GM18507 (cell line): ENCODE data around the gene TRIM54.
"Not testable (repeated sequence)": the region's sequence is repeated elsewhere in the genome, so short reads cannot be mapped to it uniquely, and the experiment has no call there.

ENCODE experiments used
- DNase-seq: peaks from one replicate; pipeline ENCODE4 v3.0.0; 2011; ENCODE audit warnings: low read depth; ENCODE audit not compliant: insufficient read length; ENCODE audit errors: extremely low spot score
- FAIRE-seq: peaks from 2 replicates; lab custom pipeline; 2011; peaks lifted over from hg19 to GRCh38; lab: Jason Lieb, UNC

Gene TRIM54

GRCh38 chr2:27350106-27350693, 68.0 kb downstream of the TRIM54 start:
- DNase-seq: no peak
- no peak for FAIRE-seq

DNA sequence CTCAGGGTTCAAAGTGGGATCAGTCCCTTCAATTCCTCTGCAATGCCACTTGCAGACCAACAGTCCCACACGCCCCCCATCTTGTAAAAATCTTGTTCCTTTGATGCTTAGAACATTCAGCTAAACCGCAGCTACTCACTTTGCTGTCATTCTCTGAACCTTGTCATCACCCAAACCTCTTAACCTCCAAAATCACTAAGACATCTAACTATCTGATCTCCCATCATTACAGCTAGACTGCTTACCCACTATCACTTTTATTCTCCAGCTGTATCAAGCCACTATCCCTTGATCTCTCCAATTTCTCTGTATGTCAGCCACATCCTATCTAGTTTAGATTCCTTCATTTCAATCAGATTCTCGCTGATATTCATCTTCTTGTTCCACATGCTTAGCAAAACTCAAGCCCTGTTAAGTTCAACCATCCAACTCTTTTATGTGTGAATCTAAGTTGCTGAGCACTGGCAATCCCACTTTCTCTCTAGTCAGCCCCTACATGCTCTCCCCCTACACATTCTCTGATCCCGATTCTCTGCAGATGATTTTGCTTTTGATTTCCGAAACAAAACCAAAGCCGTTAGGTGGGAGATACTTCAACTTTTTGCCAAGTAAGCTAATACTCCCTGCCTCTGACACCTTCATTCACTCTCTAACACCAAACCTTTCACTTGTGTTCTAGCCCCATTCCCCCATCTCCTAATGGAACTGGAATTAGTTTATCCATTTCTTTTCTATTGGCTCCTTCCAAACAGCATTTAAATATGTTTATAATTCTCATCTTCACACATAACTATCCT, 69.8 kb downstream of the TRIM54 start:
- DNase-seq: no peak
- no peak for FAIRE-seq

GRCh38 chr2:27353386-27353761, 71.1 kb downstream of the TRIM54 start:
- not testable (repeated sequence) for FAIRE-seq, DNase-seq

DNA sequence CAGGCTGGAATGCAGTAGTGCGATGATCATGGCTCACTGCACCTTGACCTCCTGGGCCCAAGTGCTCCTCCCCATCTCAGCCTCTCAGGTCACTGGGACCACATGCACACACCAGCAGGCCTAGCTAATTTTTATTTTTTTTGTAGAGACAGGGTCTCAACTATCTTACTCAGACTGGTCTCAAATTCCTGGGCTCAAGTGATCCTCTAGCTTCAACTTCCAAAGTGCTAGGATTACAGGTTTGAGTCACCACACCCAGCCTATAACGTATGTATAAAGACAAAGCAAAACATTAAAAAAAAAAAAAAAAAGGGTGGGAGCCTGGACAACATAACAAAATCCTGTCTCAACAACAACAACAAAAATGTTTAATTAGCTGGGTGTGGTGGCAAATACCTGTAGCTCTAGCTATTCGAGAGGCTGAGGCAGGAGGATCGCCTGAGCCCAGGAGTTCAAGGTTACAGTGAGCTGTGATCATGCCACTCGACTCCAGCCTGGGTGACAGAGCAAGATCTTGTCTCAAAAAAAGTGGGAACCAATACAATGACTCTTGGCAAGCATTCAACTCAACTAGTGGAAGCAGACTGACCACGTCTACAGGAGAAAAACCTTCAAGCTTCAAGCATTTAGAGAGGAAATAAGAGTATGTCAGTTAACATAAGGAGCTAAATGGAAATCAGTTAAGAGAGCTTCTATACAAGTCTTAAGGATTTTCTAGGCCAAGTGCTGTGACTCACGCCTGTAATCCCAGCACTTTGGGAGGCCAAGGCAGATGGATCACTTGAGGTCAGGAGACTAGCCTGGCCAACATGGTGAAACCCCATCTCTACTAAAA, 71.8 kb downstream of the TRIM54 start:
- DNase-seq (no peak), FAIRE-seq (no peak)

DNA sequence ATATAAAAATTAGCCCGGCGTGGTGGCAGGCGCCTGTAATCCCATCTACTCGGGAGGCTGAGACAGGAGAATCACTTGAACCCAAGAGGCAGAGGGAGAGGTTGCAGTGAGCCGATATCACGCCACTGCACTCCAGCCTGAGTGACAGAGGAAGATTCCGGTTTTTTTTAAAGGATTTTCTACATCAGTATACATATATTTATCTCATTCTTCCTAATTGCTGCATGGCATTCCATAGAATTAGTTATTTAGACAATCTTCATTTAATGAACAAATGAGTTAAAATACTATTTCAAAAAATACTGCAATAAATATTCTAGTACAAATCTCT, 72.3 kb downstream of the TRIM54 start:
- DNase-seq: no peak
- FAIRE-seq: no peak

DNA sequence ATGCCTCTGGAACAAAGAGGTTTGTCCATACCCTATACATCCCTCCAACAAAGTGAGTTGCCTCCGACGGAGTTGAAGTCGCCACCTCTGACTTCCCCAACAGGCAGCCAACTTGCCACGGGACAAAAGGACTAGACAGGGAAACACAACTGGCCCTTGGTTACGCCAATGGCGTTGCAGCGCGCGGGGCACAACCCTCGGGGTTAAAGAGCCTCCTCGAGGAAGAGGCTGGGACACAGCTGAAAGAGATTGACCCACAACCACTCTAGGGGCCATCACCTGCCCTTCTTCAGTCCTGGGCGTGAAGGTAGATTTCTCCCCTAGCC, 73.8 kb downstream of the TRIM54 start:
- FAIRE-seq: no peak
- peak; percentile 18 for DNase-seq

DNA sequence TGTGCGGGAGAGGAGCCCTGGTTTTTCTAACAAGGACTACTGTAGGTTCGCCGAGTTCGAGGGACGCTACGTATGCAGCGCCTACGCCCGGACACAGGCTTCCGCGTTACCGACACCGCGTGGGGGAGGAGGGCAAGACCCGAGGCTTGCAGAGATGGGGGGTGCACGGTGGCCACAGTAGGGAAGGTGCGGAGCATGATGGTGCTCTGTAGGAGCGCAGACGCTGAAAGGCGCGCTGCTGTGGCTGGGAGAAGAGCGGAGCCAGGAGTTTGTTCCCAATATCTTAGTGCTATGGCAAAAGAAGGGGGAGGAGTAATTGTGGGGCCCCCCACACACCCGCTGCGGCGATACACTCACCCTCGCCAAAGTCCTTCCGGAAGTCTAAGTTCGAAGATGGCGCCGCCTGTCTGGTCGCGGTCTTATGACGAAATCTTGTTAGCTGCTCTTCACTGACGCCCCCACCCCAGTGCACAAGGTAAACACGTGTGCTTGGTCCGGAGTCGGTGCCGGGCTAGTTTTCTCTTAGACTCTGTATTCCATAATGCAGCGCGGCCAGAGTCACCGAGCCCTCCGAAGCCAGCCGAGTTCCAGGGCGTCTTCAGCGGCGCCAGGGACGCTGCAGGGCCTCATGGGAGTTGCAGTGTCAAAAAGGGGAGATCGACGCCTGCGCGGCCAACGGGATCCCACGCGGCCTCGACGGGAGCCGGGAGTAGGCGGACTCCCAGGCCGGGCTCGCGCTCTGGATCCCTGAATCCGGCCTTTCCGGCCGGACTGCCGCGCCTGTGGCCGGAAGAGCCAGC, 74.4 kb downstream of the TRIM54 start, which contains the start of gene GTF3C2:
GTF3C2 (minus strand) TSS at position 383 of the 800 bp plus-strand sequence. CDS start 13,210 bp downstream, outside the sequence.
- FAIRE-seq (peak; percentile 94), DNase-seq (peak; percentile 77)
